ENCODE data around the gene SPIRE1. TPM values are rescaled to one million over a fixed set of nuclear protein-coding genes. Genes with fewer than 3 reads are reported as not detected.
"Not testable (repeated sequence)": the region's sequence is repeated elsewhere in the genome, so short reads cannot be mapped to it uniquely, and the experiment has no call there.

SPIRE1 gene
- total RNA-seq, 1 experiment from 2014 or later = 16.6 TPM

- Histone ChIP-seq H3K79me1 (ENCODE audit: insufficient read depth, low read depth, low read length, poor library complexity, severe bottlenecking) (no peaks in the 10 kb centered on the region), H2BK5ac (ENCODE audit: insufficient read length, low read length) (no peak overlapping the region), H4K91ac (ENCODE audit: insufficient read length, low read depth, low read length) (no peak overlapping the region), H3K4ac (ENCODE audit: low read depth, low read length) (no peak overlapping the region), H3K14ac (ENCODE audit: insufficient read depth, low read length) (no peak overlapping the region), H3K23ac (ENCODE audit: insufficient read length, low read depth, low read length) (no peak overlapping the region), H3K27me3 (ENCODE audit: insufficient read depth, low read length) (no peaks in the 10 kb centered on the region), H3K4me1 (ENCODE audit: insufficient read depth, low read length) (no peaks in the 10 kb centered on the region), H3K27ac (ENCODE audit: insufficient read length, low read depth, low read length) (no peak overlapping the region), H4K8ac (replicated peaks; ENCODE audit: insufficient read length, low read depth, low read length) (no peak overlapping the region), H2BK15ac (ENCODE audit: low read depth, low read length) (no peak overlapping the region), H2BK20ac (ENCODE audit: low read depth, low read length, poor library complexity, severe bottlenecking) (no peak overlapping the region), H2BK12ac (ENCODE audit: insufficient read length, low read depth, low read length) (no peak overlapping the region), H4K20me1 (ENCODE audit: control insufficient read depth, insufficient read depth, insufficient read length) (no peaks in the 10 kb centered on the region), H2AFZ (ENCODE audit: low read length) (no peak overlapping the region), H3T11ph (ENCODE audit: low read length) (no peak overlapping the region), H3K56ac (ENCODE audit: insufficient read length, low read depth, low read length) (no peak overlapping the region), H3K4me2 (ENCODE audit: insufficient read depth, insufficient read length, low read length) (no peak overlapping the region), H3K18ac (ENCODE audit: insufficient read length, low read depth, low read length) (no peak overlapping the region), H3K9ac (ENCODE audit: extremely low read depth, insufficient read length, low read length) (no peak overlapping the region), H3K79me2 (ENCODE audit: insufficient read depth, low read length) (no peaks in the 10 kb centered on the region; the same call in 1 of the 2 replicates), H3K23me2 (ENCODE audit: insufficient read length, low read depth, low read length, poor library complexity, severe bottlenecking) (no peaks in the 10 kb centered on the region), H4K5ac (ENCODE audit: insufficient read length, low read depth, low read length) (no peak overlapping the region), H3K9me3 (ENCODE audit: control insufficient read depth, low read depth, low read length) (no peaks in the 10 kb centered on the region), H2AK5ac (ENCODE audit: insufficient read length, low read length) (no peak overlapping the region), H2BK120ac (ENCODE audit: low read depth, low read length, poor library complexity, severe bottlenecking) (no peak overlapping the region)
- H3K27ac Mint-ChIP-seq = no peak overlapping the region
- H3K36me3 Mint-ChIP-seq (ENCODE audit: insufficient read depth in 1 of 3, low read depth in 3 of 3) = peaks cover 0 to 13% (median 10%) of the 10 kb centered on the region in 3 experiments; a peak in 5 of 7 replicates
- no CpG with 5 or more reads among the region's 2 CpGs for WGBS (ENCODE audit: extremely low coverage, insufficient read length, low lambda C conversion rate)
- TF ChIP-seq, protein P1, sequence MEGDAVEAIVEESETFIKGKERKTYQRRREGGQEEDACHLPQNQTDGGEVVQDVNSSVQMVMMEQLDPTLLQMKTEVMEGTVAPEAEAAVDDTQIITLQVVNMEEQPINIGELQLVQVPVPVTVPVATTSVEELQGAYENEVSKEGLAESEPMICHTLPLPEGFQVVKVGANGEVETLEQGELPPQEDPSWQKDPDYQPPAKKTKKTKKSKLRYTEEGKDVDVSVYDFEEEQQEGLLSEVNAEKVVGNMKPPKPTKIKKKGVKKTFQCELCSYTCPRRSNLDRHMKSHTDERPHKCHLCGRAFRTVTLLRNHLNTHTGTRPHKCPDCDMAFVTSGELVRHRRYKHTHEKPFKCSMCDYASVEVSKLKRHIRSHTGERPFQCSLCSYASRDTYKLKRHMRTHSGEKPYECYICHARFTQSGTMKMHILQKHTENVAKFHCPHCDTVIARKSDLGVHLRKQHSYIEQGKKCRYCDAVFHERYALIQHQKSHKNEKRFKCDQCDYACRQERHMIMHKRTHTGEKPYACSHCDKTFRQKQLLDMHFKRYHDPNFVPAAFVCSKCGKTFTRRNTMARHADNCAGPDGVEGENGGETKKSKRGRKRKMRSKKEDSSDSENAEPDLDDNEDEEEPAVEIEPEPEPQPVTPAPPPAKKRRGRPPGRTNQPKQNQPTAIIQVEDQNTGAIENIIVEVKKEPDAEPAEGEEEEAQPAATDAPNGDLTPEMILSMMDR (conservative IDR thresholded peaks at IDR 0.05) = no peak
- no peaks in the 10 kb centered on the region; a peak in 1 of 4 replicates for H3K4me1 Mint-ChIP-seq
- H3K27me3 Mint-ChIP-seq (ENCODE audit: low read depth) = no peaks in the 10 kb centered on the region; the same call in 1 of the 2 replicates
- H3K9me3 Mint-ChIP-seq = peaks cover 8 to 17% of the 10 kb centered on the region in 2 experiments
- no peak overlapping the region for H3K4me3 Mint-ChIP-seq
- no peak for DNase-seq
Observed at GRCh38 chr18:12540751-12541150, 117.2 kb downstream of the SPIRE1 start.

DNA sequence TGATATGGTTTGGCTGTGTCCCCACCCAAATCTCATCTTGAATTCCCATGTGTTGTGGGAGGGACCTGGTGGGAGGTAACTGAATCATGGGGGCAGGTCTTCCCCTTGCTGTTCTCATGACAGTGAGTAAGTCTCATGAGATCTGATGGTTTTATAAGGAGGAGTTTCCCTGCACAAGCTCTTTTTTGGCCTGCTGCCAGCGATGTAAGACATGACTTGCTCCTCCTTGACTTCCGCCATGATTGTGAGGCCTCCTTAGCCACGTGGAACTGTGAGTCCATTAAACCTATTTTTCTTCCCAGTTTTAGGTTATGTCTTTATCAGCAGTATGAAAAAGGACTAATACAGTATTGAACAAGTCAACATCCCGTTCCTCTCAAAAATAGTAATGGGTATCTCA, 118.7 kb downstream of the SPIRE1 start:
- H4K5ac ChIP-seq (ENCODE audit: insufficient read length, low read depth, low read length); H3K18ac ChIP-seq (ENCODE audit: insufficient read length, low read depth, low read length); H3K14ac ChIP-seq (ENCODE audit: insufficient read depth, low read length); H3K4me1 ChIP-seq (ENCODE audit: insufficient read depth, low read length); H3K27ac Mint-ChIP-seq; H2BK12ac ChIP-seq (ENCODE audit: insufficient read length, low read depth, low read length); H3K9ac ChIP-seq (ENCODE audit: extremely low read depth, insufficient read length, low read length); H2BK20ac ChIP-seq (ENCODE audit: low read depth, low read length, poor library complexity, severe bottlenecking); H2AK5ac ChIP-seq (ENCODE audit: insufficient read length, low read length); H4K20me1 ChIP-seq (ENCODE audit: control insufficient read depth, insufficient read depth, insufficient read length); H3K27me3 Mint-ChIP-seq (ENCODE audit: low read depth); H3K4me2 ChIP-seq (ENCODE audit: insufficient read depth, insufficient read length, low read length); DNase-seq; H3K23me2 ChIP-seq (ENCODE audit: insufficient read length, low read depth, low read length, poor library complexity, severe bottlenecking); H3K23ac ChIP-seq (ENCODE audit: insufficient read length, low read depth, low read length); H4K8ac ChIP-seq (replicated peaks; ENCODE audit: insufficient read length, low read depth, low read length); H3K27ac ChIP-seq (ENCODE audit: insufficient read length, low read depth, low read length); H3T11ph ChIP-seq (ENCODE audit: low read length); H3K79me2 ChIP-seq (ENCODE audit: insufficient read depth, low read length); H3K9me3 ChIP-seq (ENCODE audit: control insufficient read depth, low read depth, low read length); H2BK15ac ChIP-seq (ENCODE audit: low read depth, low read length); H3K27me3 ChIP-seq (ENCODE audit: insufficient read depth, low read length); H3K56ac ChIP-seq (ENCODE audit: insufficient read length, low read depth, low read length); H2BK5ac ChIP-seq (ENCODE audit: insufficient read length, low read length); H3K4me1 Mint-ChIP-seq; H4K91ac ChIP-seq (ENCODE audit: insufficient read length, low read depth, low read length); H3K4me3 Mint-ChIP-seq; H2AFZ ChIP-seq (ENCODE audit: low read length); H3K79me1 ChIP-seq (ENCODE audit: insufficient read depth, low read depth, low read length, poor library complexity, severe bottlenecking); H2BK120ac ChIP-seq (ENCODE audit: low read depth, low read length, poor library complexity, severe bottlenecking); H3K4ac ChIP-seq (ENCODE audit: low read depth, low read length): not testable (repeated sequence)
- peaks cover 0 to 13% (median 10%) of the 10 kb centered on the region in 3 experiments; a peak in 5 of 7 replicates for H3K36me3 Mint-ChIP-seq (ENCODE audit: insufficient read depth in 1 of 3, low read depth in 3 of 3)
- WGBS (ENCODE audit: extremely low coverage, insufficient read length, low lambda C conversion rate) = no CpG with 5 or more reads among the region's 4 CpGs
- H3K9me3 Mint-ChIP-seq = peaks cover 8 to 17% of the 10 kb centered on the region in 2 experiments

Measured in H9 (cell line).